SK-N-SH (cell line): ENCODE measurements around the gene PASK. TPM values are rescaled to one million over a fixed set of nuclear protein-coding genes. Genes with fewer than 3 reads are reported as not detected.

Experiments used
- CTCF ChIA-PET: fragments of 300-600, 350-600 bp; formaldehyde crosslinking; extraction: SDS; loops from one replicate; lab custom pipeline; 2021; lab: Yijun Ruan, JAX
- POLR2A ChIA-PET: fragments of 350-600 bp; sonication (Branson Sonifier 250); formaldehyde crosslinking; extraction: SDS; loops from one replicate; lab custom pipeline; 2020; ENCODE audit warnings: antibody characterized with exemption, inconsistent platforms; lab: Yijun Ruan, JAX
- DNase-seq: peaks from one replicate; pipeline ENCODE4 v3.0.0; 2012
- H2AFZ ChIP-seq: fragments of 200-600 bp; sonication (generic); 2 replicates; pipeline ENCODE4 v1.8.1; 2016; ENCODE audit warnings: antibody characterized with exemption, mild to moderate bottlenecking, low read depth
- H3F3A ChIP-seq: fragments of 200-600 bp; sonication (generic); replicated peaks from 2 replicates; pipeline ENCODE3; 2016; ENCODE audit warnings: antibody characterized with exemption, mild to moderate bottlenecking; ENCODE audit not compliant: insufficient read depth
- H3K27ac ChIP-seq, 2 experiments: fragments of 200-500 bp in 1 of 2; fragments of 200-600 bp in 1 of 2; sonication (Bioruptor generic) in 1 of 2; sonication (generic), shearing (Covaris generic) in 1 of 2; 2 replicates each; pipeline versions ENCODE4 v1.5.1 to v1.6.1; 2014 to 2016; ENCODE audit warnings: low read depth in 2 of 2, inconsistent platforms in 1 of 2, low read length in 1 of 2, mild to moderate bottlenecking in 1 of 2, mixed read lengths in 1 of 2
- H3K27me3 ChIP-seq: fragments of 200-600 bp; sonication (generic), shearing (Covaris generic); 2 replicates; pipeline ENCODE4 v1.6.1; 2016; ENCODE audit warnings: mixed run types; ENCODE audit not compliant: insufficient read depth
- H3K36me3 ChIP-seq, 2 experiments: fragments of 200-500 bp in 1 of 2; fragments of 200-600 bp in 1 of 2; sonication (Bioruptor generic) in 1 of 2; sonication (generic) in 1 of 2; replicated peaks in 1 of 2; 2 replicates each; pipeline versions ENCODE3 to v1.5.1; 2014 to 2016; ENCODE audit warnings: low read length in 1 of 2, mild to moderate bottlenecking in 1 of 2; ENCODE audit not compliant: insufficient read depth in 2 of 2, control insufficient read depth in 1 of 2
- H3K4me1 ChIP-seq, 2 experiments: fragments of 200-500 bp in 1 of 2; fragments of 200-600 bp in 1 of 2; sonication (Bioruptor generic) in 1 of 2; sonication (generic), shearing (Covaris generic) in 1 of 2; 2 replicates each; pipeline versions ENCODE4 v1.5.1 to v1.6.1; 2014 to 2016; ENCODE audit warnings: low read depth in 1 of 2, low read length in 1 of 2, mixed run types in 1 of 2; ENCODE audit not compliant: insufficient read depth in 2 of 2, control insufficient read depth in 1 of 2
- H3K4me2 ChIP-seq: fragments of 200-600 bp; sonication (generic), shearing (Covaris generic); 2 replicates; pipeline ENCODE4 v1.6.1; 2017; ENCODE audit warnings: mixed run types
- H3K4me3 ChIP-seq, 2 experiments: fragments of 200-500 bp in 1 of 2; fragments of 200-600 bp in 1 of 2; sonication (Bioruptor generic) in 1 of 2; sonication (generic), shearing (Covaris generic) in 1 of 2; 2 replicates each; pipeline versions ENCODE4 v1.5.1 to v1.8.1; 2014 to 2016; ENCODE audit warnings: low read depth in 2 of 2, inconsistent platforms in 1 of 2, low read length in 1 of 2, mild to moderate bottlenecking in 1 of 2, mixed read lengths in 1 of 2, moderate library complexity in 1 of 2
- H3K79me2 ChIP-seq: fragments of 200-600 bp; sonication (generic); 2 replicates; pipeline ENCODE4 v1.8.1; 2017; ENCODE audit warnings: mild to moderate bottlenecking; ENCODE audit not compliant: insufficient read depth
- H3K9ac ChIP-seq: fragments of 200-600 bp; sonication (generic); 2 replicates; pipeline ENCODE4 v1.6.1; 2017; ENCODE audit warnings: mixed run types
- H3K9me2 ChIP-seq: fragments of 200-600 bp; sonication (generic); 2 replicates; pipeline ENCODE4 v1.6.1; 2017; ENCODE audit warnings: mixed run types
- H3K9me3 ChIP-seq: fragments of 200-600 bp; sonication (generic); 2 replicates; pipeline ENCODE4 v1.6.1; 2017; ENCODE audit warnings: mixed run types, mild to moderate bottlenecking, moderate library complexity
- H4K20me1 ChIP-seq: fragments of 200-600 bp; sonication (generic); 2 replicates; pipeline ENCODE4 v1.6.1; 2017; ENCODE audit warnings: mild to moderate bottlenecking, mixed run types; ENCODE audit not compliant: insufficient read depth
- EP300 ChIP-seq, 2 experiments: IDR thresholded peaks; 2 replicates each; pipeline versions ENCODE4 v1.4.0 to v1.6.1; 2012; ENCODE audit warnings: borderline replicate concordance in 1 of 2, low read depth in 1 of 2, low read length in 1 of 2
- FOXM1 ChIP-seq: IDR thresholded peaks from 2 replicates; pipeline ENCODE4 v1.4.0; 2012; ENCODE audit warnings: low read depth, mild to moderate bottlenecking
- GATA2 ChIP-seq: sonication (generic); formaldehyde crosslinking; IDR thresholded peaks from 2 replicates; pipeline ENCODE4 v1.5.0; 2020; ENCODE audit warnings: mild to moderate bottlenecking, missing genetic modification reagents
- JUND ChIP-seq: IDR thresholded peaks from 2 replicates; pipeline ENCODE4 v1.4.0; 2012
- NRF1 ChIP-seq: IDR thresholded peaks from 2 replicates; pipeline ENCODE4 v1.6.1; 2012; ENCODE audit warnings: low read depth, mild to moderate bottlenecking, low read length
- POLR2AphosphoS5 ChIP-seq: IDR thresholded peaks from 2 replicates; pipeline ENCODE4 v1.6.1; 2012; ENCODE audit warnings: low read depth, low read length
- RAD21 ChIP-seq: IDR thresholded peaks from 2 replicates; pipeline ENCODE4 v1.6.1; 2012; ENCODE audit warnings: mild to moderate bottlenecking, low read length
- RFX5 ChIP-seq: IDR thresholded peaks from 2 replicates; pipeline ENCODE4 v1.6.1; 2012; ENCODE audit warnings: mild to moderate bottlenecking, improper control_type of control experiment, low read length
- SIN3A ChIP-seq: IDR thresholded peaks from 2 replicates; pipeline ENCODE4 v1.6.1; 2012; ENCODE audit warnings: low read depth, mild to moderate bottlenecking, low read length, moderate library complexity, borderline replicate concordance
- TAF1 ChIP-seq: IDR thresholded peaks from 2 replicates; pipeline ENCODE4 v1.6.1; 2012; ENCODE audit warnings: low read depth, mild to moderate bottlenecking, low read length, moderate library complexity, borderline replicate concordance
- USF2 ChIP-seq: fragments of 150-350 bp; IDR thresholded peaks from 2 replicates; pipeline ENCODE4 v1.6.1; 2017; ENCODE audit warnings: antibody characterized with exemption, low read length, low read depth, borderline replicate concordance
- YY1 ChIP-seq: IDR thresholded peaks from 2 replicates; pipeline ENCODE4 v1.4.0; 2012; ENCODE audit warnings: low read depth, mild to moderate bottlenecking
- WGBS: methylation state at CpG from one replicate; pipeline ENCODE4 v1.1.6; 2017; ENCODE audit warnings: low lambda C conversion rate; 5-methylcytosine and 5-hydroxymethylcytosine counted together
- polyA plus RNA-seq, 3 experiments: library from polyadenylated mRNA; depleted of rRNA; stranded (reverse); fragments of >200 nt; gene quantifications; 2 replicates each; pipeline ENCODE4 v1.2.3, GENCODE V29; 2012
- TF ChIP-seq, protein P1 (sequence below): IDR thresholded peaks from 2 replicates; pipeline ENCODE4 v1.6.1; 2012; ENCODE audit warnings: mild to moderate bottlenecking, low read depth, low read length, moderate library complexity
- TF ChIP-seq, protein P2 (sequence below): IDR thresholded peaks from 2 replicates; pipeline ENCODE4 v1.4.0; 2012; ENCODE audit warnings: low read depth, borderline replicate concordance

The PASK gene
- polyA plus RNA-seq, 1 of the 3 experiments (the other 2 are of a cell fraction) = 6.3 TPM

DNA sequence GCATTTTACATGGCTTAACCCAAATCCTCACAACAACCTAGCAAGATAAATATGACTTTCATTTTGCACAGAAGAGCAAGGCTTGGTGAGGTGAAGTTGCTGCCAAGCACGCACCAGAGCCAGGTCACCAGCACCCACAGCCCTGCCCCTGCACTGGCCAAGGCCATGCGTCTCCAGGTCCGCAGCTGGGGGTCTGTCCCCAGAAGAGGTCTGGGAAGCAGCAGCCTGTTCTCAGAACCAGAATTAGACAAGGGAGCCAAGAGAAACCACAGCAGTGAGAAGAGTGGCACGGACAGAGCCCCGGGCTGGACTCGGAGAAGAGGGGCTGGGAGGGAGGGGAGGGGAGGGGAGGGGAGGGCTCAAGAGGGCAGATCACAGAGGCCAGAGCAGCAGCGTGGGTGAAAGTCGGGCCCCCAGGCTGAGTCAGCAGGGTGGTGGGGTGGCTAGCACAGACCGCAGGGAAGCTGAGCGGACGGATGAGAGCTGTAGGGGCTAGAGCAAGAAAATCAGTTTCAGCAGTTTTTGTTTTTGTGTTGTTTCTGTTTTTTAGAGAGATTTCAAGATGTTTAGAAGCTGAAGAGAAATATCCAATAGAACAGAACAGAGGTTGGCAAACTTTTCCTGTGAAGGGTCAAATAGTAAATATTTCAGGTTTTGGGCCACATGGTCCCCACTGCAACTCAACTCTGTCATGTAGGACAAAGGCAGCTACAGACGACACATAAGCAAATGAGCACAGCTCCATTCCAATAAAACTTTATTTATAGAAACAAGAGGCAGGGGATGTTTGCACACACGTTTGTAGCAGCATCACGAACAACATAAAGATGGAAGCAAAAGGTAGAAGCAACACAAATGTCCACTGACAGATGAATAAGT is 39.8 kb downstream of the PASK start:
- no peak overlapping the region for H3K9ac ChIP-seq
- H3K4me2 ChIP-seq = no peak overlapping the region
- no peaks in the 10 kb centered on the region for H3K27me3 ChIP-seq
- H3K9me2 ChIP-seq = no peaks in the 10 kb centered on the region
- H4K20me1 ChIP-seq = no peaks in the 10 kb centered on the region
- WGBS = 95% methylated on average over 14 of the region's 14 CpGs
- no peak for DNase-seq
- no peak overlapping the region for H3K4me3 ChIP-seq
- no peak overlapping the region for H2AFZ ChIP-seq
- H3K36me3 ChIP-seq = peaks cover 0 to 16% of the 10 kb centered on the region in 2 experiments
- POLR2A ChIA-PET = no interaction called here
- no peaks in the 10 kb centered on the region for H3K9me3 ChIP-seq
- no peaks in the 10 kb centered on the region for H3F3A ChIP-seq
- H3K4me1 ChIP-seq = no peaks in the 10 kb centered on the region
- CTCF ChIA-PET = no interaction called here
- TF ChIP-seq, protein P1, sequence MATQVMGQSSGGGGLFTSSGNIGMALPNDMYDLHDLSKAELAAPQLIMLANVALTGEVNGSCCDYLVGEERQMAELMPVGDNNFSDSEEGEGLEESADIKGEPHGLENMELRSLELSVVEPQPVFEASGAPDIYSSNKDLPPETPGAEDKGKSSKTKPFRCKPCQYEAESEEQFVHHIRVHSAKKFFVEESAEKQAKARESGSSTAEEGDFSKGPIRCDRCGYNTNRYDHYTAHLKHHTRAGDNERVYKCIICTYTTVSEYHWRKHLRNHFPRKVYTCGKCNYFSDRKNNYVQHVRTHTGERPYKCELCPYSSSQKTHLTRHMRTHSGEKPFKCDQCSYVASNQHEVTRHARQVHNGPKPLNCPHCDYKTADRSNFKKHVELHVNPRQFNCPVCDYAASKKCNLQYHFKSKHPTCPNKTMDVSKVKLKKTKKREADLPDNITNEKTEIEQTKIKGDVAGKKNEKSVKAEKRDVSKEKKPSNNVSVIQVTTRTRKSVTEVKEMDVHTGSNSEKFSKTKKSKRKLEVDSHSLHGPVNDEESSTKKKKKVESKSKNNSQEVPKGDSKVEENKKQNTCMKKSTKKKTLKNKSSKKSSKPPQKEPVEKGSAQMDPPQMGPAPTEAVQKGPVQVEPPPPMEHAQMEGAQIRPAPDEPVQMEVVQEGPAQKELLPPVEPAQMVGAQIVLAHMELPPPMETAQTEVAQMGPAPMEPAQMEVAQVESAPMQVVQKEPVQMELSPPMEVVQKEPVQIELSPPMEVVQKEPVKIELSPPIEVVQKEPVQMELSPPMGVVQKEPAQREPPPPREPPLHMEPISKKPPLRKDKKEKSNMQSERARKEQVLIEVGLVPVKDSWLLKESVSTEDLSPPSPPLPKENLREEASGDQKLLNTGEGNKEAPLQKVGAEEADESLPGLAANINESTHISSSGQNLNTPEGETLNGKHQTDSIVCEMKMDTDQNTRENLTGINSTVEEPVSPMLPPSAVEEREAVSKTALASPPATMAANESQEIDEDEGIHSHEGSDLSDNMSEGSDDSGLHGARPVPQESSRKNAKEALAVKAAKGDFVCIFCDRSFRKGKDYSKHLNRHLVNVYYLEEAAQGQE = no peak
- TF ChIP-seq RFX5 = no peak
- no peak for TF ChIP-seq YY1
- TF ChIP-seq POLR2AphosphoS5 = no peak
- no peak for TF ChIP-seq GATA2 (CRISPR knock-in tag)
- TF ChIP-seq, protein P2, sequence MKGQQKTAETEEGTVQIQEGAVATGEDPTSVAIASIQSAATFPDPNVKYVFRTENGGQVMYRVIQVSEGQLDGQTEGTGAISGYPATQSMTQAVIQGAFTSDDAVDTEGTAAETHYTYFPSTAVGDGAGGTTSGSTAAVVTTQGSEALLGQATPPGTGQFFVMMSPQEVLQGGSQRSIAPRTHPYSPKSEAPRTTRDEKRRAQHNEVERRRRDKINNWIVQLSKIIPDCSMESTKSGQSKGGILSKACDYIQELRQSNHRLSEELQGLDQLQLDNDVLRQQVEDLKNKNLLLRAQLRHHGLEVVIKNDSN = no peak
- TF ChIP-seq NRF1 = no peak
- TF ChIP-seq EP300 (IDR thresholded peaks at IDR 0.05; ENCODE audit: borderline replicate concordance in 1 of 2, low read depth in 1 of 2, low read length in 1 of 2) = no peak
- TF ChIP-seq SIN3A = no peak
- no peak for TF ChIP-seq USF2
- no peak for TF ChIP-seq TAF1
- no peak for TF ChIP-seq FOXM1
- TF ChIP-seq JUND = no peak
- TF ChIP-seq RAD21 = no peak
- H3K27ac ChIP-seq = no peak overlapping the region
- no peaks in the 10 kb centered on the region for H3K79me2 ChIP-seq
